Activated CD8-positive, alpha-beta memory T cell treated with anti-CD3 and anti-CD28 coated beads, Interleukin-2, amount 50 U/mL, for 1 hour (primary cell): ENCODE measurements around the gene PTPN6.

ENCODE experiments used
- DNase-seq: peaks from one replicate; pipeline ENCODE4 v3.0.0-alpha.2; 2020; ENCODE audit errors: extremely low read depth

PTPN6 gene

DNA sequence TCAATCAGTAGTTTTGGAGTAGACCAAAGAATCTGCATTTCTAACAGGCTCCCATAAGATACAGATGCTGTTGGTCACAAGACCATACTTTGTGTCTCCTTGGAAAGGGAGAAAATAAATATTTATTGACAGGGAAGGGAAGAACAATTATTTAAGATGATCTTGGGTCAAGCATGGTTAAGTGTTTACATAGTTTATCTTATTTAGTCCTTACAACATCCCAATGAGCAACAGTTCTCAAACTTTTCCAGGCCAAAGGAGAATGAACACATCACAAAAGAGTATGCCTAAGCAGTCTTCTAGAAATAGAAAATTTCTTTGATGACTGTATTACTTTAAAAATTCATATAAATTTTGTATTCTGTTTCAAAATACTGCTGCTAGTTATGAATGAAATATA, 58.4 kb downstream of the PTPN6 start:
- no peak for DNase-seq
